GM19043 (cell line): ENCODE data around the gene ACTN4.

Source experiments
- ATAC-seq: cut with Tn5 transposase; IDR thresholded peaks from one replicate; pipeline ENCODE4 v1.9.1; 2021; ENCODE audit warnings: low read depth; ENCODE audit not compliant: unreplicated experiment

The ACTN4 gene

DNA sequence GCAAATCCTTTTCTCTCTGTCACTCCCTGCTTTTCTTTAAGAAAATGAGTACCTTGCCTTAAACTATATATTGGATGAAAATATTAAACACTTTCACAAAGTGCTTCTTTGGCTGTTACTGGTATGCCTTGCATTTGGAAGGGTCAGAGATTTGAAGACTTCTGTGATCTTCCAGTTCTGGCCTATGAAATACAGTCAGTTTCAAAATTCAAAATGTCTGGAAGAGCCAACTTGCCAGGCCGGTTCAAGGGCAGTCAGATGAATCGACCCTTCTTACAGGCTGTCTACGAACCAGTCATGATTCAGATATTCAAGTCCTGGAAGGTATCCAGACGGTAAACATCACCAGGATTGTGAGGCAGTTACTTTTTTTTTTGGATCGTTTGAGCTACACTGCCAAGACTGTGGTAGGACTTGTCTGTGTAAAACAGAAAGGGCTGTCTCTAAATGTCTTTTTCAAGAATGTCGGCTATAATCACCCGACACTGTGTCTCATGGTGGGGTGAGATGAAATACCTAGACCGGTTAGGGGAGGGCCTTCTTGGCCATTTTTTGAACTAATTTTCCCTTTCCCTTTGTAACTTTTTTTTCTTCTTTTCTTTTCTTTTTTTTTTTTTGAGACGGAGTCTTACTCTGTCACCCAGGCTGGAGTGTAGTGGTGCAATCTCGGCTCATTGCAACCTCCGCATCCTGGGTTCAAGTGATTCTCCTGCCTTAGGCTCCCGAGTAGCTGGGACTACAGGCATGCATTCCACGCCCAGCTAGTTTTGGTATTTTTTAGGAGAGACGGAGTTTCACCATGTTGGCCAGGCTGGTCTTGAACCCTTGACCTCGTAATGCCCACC is 11.2 kb downstream of the ACTN4 start:
- no peak for ATAC-seq

- no peak for ATAC-seq
These were observed 13.3 kb downstream of the ACTN4 start for GRCh38 chr19:38660724-38661123.

- no peak for ATAC-seq
These were observed 13.7 kb downstream of the ACTN4 start for GRCh38 chr19:38661136-38661535.

DNA sequence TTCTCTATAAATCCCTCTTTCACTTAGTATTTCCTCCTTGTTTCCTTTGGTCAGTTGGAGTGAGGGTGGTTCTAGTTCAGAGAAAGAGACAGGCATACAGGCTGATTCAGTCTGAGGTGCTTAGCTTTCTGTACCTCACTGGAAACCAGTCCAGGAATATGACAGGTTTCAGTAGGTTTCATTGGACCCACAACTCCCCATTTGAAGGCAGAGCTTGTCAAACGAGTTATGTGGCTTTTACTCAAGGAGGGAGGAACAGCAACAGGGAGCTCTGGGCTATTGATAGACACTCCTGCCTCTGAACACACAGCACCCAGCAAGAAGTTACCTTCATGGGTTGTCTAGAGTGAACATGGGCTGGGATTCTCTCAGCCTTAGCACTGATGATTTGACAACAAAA is 14.5 kb downstream of the ACTN4 start:
- no peak for ATAC-seq

- no peak for ATAC-seq
These were observed 15.2 kb downstream of the ACTN4 start for GRCh38 chr19:38662537-38663155.

DNA sequence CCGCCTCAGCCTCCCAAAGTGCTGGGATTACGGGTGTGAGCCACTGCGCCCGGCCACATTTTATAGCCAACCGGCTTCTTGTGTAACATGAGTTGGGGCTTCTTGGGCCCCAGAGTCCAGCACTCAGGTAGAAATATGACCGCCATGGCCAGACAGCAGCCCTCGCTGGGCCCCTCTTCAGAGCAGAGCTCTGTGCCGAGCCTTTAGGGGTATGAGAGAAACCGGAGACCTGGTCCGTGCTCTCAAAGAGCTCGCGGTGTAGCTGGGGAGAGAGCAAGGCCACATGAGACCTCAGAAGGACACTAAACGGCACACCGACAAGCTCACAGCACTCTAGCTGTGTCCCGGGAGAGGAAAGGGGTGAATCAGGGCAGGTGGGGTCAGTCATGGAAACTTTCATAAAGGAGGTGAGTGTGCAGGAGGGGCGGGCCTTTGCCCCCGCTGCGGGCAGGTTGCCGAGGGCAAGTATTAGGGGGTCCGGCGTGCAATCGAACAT is 15.8 kb downstream of the ACTN4 start:
- no peak for ATAC-seq

- no peak for ATAC-seq
These were observed 16.6 kb downstream of the ACTN4 start for GRCh38 chr19:38663957-38664502.

DNA sequence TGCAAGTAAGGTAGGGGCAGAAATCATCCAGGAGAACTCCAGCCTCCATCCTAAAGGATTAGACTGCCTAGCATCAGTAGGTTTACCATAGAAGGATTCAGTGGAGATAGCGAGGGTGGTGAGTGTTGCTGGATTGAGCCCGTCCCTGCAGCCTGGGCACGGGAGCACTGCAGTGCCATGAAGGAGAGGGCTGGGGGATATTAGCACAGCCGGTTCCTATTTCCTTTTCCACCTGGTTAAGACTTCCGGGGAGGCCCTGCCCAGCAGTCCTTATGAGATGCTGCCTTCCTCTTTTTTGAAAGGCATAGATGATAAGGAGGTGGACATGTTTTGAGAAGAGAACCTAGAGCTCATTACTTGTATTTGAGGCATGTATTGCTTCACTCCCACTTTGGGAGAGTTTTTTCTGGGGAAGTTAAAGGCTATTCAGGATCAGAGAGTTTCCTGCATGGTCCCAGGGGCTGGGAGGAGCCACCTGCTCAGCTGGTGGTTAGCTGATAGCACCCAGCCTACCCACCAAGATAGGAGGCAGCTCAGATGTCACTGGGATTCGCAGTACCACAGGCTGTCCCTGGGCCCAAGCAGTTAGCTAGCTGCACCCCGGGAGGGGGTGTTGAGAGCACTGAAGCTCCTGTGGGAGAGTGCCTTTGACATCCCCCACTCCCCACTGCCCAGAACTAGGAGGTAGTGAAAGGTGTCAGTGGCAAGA is 17.2 kb downstream of the ACTN4 start:
- ATAC-seq: no peak

GRCh38 chr19:38665219-38665931 is 17.9 kb downstream of the ACTN4 start:
- no peak for ATAC-seq

DNA sequence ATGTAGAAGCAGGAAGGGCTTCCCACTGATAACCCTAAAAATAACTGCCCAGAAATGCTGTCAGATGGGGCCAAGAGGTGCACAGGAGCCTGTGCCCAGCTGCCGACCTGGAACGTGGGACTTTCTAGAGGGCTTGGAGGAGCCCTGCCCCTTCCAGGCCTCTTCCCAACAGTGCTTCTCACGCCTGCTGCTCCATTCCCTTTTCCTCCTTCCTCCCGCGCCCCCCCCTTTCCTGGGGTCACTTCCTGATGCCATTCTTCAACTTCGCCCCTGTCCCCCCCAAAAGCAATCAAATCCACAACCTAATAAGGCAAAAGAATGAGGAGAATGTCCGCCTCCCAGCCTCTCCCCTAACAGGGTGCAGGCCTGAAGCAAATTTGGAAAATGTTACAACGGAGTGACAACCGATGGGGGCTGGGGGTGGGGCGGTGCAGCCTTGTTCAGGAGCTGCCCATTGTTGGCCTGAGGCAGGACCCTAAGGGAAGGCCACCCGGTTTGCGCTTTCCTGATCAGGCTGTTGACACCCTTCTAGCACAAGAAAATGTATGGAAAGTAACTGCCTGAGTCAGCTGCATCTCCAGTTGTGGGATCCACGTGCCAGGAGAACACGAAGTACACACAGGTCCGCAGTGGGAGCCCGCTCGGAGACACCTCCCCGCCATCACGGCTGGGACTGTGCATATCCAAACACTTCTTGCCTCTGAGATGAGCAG is 18.7 kb downstream of the ACTN4 start:
- ATAC-seq: no peak

DNA sequence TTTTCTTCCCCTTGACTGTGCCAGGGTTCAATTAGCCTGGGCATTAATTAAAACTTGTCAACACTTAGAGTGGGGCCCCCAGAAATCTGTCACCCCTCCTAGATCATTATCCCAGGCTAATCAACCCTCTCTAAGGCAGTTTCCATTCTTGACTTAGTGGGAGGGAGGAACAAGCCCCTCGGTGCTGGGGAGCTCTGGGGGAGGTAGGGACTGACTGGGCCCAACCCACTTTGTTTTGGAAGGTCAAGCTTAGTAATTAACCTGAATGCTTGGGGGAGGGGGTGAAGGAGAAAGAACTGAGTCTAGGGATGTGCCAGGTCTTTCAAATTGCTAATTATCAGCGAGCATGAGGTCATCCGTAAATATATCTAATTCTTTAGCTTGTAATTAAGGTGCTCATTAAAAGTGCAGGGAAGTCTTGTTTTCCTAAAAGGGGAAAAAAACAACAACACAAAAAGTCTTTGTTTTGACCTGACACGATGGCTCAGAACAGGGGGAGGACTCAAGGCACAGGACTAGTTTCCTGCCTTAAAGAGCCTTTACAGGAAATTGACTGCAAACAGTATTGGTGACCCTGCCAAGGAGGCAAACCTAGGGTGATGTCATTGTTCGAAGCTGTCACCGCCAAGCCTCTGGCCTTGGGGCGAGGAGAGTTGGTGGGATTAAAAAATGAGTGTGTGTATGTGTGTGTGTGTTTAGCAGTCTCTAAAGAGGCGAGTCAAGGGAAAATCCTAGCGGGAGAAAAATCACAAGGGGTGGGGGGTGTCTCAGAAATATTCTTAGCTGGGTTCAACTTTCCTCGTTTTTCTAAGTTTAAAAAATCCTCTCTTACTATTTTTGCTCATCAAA is 19.4 kb downstream of the ACTN4 start:
- no peak for ATAC-seq

- ATAC-seq: no peak
These were observed 20.3 kb downstream of the ACTN4 start for GRCh38 chr19:38667661-38668171.

- no peak for ATAC-seq
These were observed 22.1 kb downstream of the ACTN4 start for GRCh38 chr19:38669552-38669951.

DNA sequence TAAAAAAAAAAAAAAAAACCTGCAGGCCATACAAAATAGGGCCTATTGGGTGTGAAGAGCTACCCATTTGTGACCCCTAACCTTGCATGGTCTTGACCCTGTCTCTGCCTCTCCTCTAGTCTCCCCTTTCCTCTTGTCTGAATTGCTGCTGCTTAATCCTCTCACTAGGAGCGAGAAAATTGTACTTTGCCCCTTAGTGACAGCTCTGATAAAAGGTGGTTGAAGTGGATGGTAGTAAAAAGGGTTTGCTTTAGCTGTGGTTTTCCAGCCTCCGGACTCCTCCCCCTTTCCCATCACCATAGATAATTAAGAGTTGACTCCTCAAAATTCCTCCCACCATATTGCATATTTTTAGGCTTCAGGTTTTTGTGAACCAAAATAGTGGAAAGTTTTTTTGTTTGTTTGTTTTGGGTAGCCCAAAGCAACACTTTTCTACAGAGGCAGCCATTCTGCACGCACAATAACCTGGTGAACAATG is 23.5 kb downstream of the ACTN4 start:
- ATAC-seq: no peak

GRCh38 chr19:38671654-38672053 is 24.2 kb downstream of the ACTN4 start:
- no peak for ATAC-seq

- no peak for ATAC-seq
These were observed 25.6 kb downstream of the ACTN4 start for GRCh38 chr19:38673030-38673429.

DNA sequence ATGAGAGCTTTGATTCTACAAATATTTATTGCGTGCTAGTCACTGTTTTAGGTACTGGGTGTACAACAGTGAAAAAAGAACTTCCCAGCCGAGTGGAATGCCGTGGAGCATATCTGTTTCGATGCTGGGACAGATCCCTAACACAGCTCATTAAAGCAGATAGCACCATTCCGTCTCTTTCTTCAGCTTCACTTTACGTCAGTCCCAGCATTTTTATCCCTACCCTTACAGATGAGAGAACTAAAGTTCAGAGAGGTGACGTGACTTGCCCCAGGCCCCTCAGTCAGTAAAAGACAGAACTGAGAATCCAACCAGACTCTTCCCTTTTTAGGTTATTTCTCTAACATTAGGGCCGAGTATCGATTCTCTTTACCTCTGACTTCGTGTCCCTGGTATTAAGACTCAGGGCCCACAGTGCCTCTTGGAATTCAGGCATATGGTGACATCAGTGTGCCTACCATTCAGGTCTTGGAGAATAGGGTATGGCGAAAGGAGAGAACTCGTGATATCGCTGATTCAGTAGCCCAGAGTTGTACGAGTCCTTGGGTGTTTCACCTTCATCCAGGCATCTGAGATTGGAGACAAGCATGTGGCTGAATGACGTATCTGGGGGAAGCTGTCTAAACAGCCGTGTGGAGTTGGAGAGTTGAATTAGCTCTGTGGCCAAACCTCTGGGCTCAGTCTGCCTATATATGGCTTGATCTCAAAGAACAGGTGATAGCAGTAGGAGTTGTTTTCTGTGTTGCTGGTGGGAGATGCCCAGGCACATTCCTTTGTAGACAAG is 27.1 kb downstream of the ACTN4 start:
- ATAC-seq: no peak

- ATAC-seq: no peak
These were observed 28.2 kb downstream of the ACTN4 start for GRCh38 chr19:38675611-38676010.
